H1 (cell line): Measurements from ENCODE around the gene SCNN1B. TPM values are rescaled to one million over a fixed set of nuclear protein-coding genes. Genes with fewer than 3 reads are reported as not detected.
A peak's percentile ranks its signal among the peaks of the same experiment; 100 is the strongest.

ENCODE experiments used
- CTCF ChIA-PET: fragments of 300-600 bp; sonication (Branson Sonifier 250); formaldehyde crosslinking; loops from one replicate; lab custom pipeline; 2021; ENCODE audit not compliant: partially characterized antibody; lab: Charles Lee
- POLR2A ChIA-PET: fragments of 300-600 bp; sonication (Branson Sonifier 250); formaldehyde crosslinking; loops from one replicate; lab custom pipeline; 2021; ENCODE audit warnings: inconsistent platforms; ENCODE audit not compliant: partially characterized antibody; lab: Charles Lee
- DNase-seq, 2 experiments: peaks; one replicate each; pipeline versions ENCODE4 v3.0.0 to v3.0.0-alpha.2; 2010 to 2022; ENCODE audit warnings: low spot score in 2 of 2, low read depth in 1 of 2, mixed read lengths in 1 of 2
- FAIRE-seq: peaks from 2 replicates; lab custom pipeline; 2011; peaks lifted over from hg19 to GRCh38; lab: Jason Lieb, UNC
- H2AFZ ChIP-seq: 2 replicates; pipeline ENCODE4 v1.8.1; 2012; ENCODE audit warnings: low read length, inconsistent platforms
- H2AK5ac ChIP-seq: 2 replicates; pipeline ENCODE4 v1.6.1; 2013; ENCODE audit warnings: low read depth, low read length
- H2BK120ac ChIP-seq: replicated peaks from 2 replicates; pipeline ENCODE3; 2013; ENCODE audit warnings: low read depth, low read length, inconsistent platforms
- H2BK12ac ChIP-seq: 2 replicates; pipeline ENCODE4 v1.6.1; 2013; ENCODE audit warnings: low read depth, low read length
- H2BK15ac ChIP-seq: 2 replicates; pipeline ENCODE4 v1.6.1; 2013; ENCODE audit warnings: low read length
- H2BK20ac ChIP-seq: 2 replicates; pipeline ENCODE4 v1.6.1; 2013; ENCODE audit warnings: low read length
- H2BK5ac ChIP-seq: 2 replicates; pipeline ENCODE4 v1.6.1; 2013; ENCODE audit warnings: low read depth, low read length
- H3K14ac ChIP-seq: 2 replicates; pipeline ENCODE4 v1.6.1; 2013; ENCODE audit warnings: inconsistent platforms; ENCODE audit not compliant: insufficient read length
- H3K18ac ChIP-seq: 2 replicates; pipeline ENCODE4 v1.6.1; 2013; ENCODE audit warnings: low read length; ENCODE audit errors: extremely low read depth
- H3K23ac ChIP-seq: 2 replicates; pipeline ENCODE4 v1.6.1; 2013; ENCODE audit warnings: inconsistent platforms; ENCODE audit not compliant: insufficient read length
- H3K23me2 ChIP-seq: 2 replicates; pipeline ENCODE4 v1.6.1; 2013; ENCODE audit warnings: low read depth, low read length
- H3K27ac ChIP-seq: 2 replicates; pipeline ENCODE4 v1.6.1; 2011; ENCODE audit warnings: low read depth, low read length, inconsistent platforms
- H3K27me3 ChIP-seq, 4 experiments: replicated peaks in 1 of 4; 1 replicate in 1 of 4; 2 replicates in 3 of 4; pipeline versions ENCODE4 v1.6.1 to v1.8.1; 2011 to 2013; ENCODE audit warnings: low read length in 3 of 4, mild to moderate bottlenecking in 3 of 4, inconsistent platforms in 2 of 4, mixed read lengths in 2 of 4, moderate library complexity in 1 of 4; ENCODE audit not compliant: control insufficient read depth in 3 of 4, insufficient read depth in 3 of 4; ENCODE audit errors: extremely low read depth in 1 of 4
- H3K36me3 ChIP-seq, 4 experiments: 2 replicates each; pipeline versions ENCODE4 v1.6.1 to v1.8.1; 2011 to 2013; ENCODE audit warnings: mild to moderate bottlenecking in 4 of 4, low read length in 3 of 4, moderate library complexity in 2 of 4, control low read depth in 1 of 4, inconsistent platforms in 1 of 4; ENCODE audit not compliant: insufficient read depth in 4 of 4, control insufficient read depth in 2 of 4
- H3K4ac ChIP-seq: replicated peaks from 2 replicates; pipeline ENCODE3; 2013; ENCODE audit warnings: low read length, low read depth, mixed read lengths, inconsistent platforms; ENCODE audit not compliant: insufficient read length
- H3K4me1 ChIP-seq, 4 experiments: replicated peaks in 1 of 4; 1 replicate in 1 of 4; 2 replicates in 3 of 4; pipeline versions ENCODE4 v1.6.1 to v1.8.1; 2011 to 2013; ENCODE audit warnings: low read length in 3 of 4, inconsistent platforms in 2 of 4, mixed read lengths in 1 of 4; ENCODE audit not compliant: insufficient read depth in 4 of 4, control insufficient read depth in 3 of 4
- H3K4me2 ChIP-seq, 2 experiments: 2 replicates each; pipeline versions ENCODE4 v1.6.1 to v1.8.1; 2011 to 2013; ENCODE audit warnings: low read depth in 2 of 2, low read length in 2 of 2, control low read depth in 1 of 2, inconsistent platforms in 1 of 2, mild to moderate bottlenecking in 1 of 2; ENCODE audit not compliant: insufficient read depth in 1 of 2
- H3K4me3 ChIP-seq, 4 experiments: fragments of 200-600, 300-600 bp in 1 of 4; sonication (generic), shearing (Covaris generic), sonication (Bioruptor Twin) in 1 of 4; 2 replicates each; pipeline versions ENCODE4 v1.5.1 to v1.8.1; 2011 to 2016; ENCODE audit warnings: low read length in 4 of 4, low read depth in 3 of 4, control low read depth in 2 of 4, inconsistent platforms in 2 of 4, mild to moderate bottlenecking in 2 of 4, mixed read lengths in 1 of 4, moderate library complexity in 1 of 4; ENCODE audit not compliant: insufficient read depth in 2 of 4; ENCODE audit errors: extremely low read depth in 1 of 4
- H3K56ac ChIP-seq: replicated peaks from 2 replicates; pipeline ENCODE3; 2013; ENCODE audit warnings: low read depth, mild to moderate bottlenecking, mixed read lengths, low read length, inconsistent platforms; ENCODE audit not compliant: insufficient read length
- H3K79me1 ChIP-seq: 2 replicates; pipeline ENCODE4 v1.6.1; 2013; ENCODE audit warnings: low read depth, low read length, control low read depth
- H3K79me2 ChIP-seq, 2 experiments: 2 replicates each; pipeline versions ENCODE4 v1.6.1 to v1.8.1; 2012 to 2013; ENCODE audit warnings: low read length in 2 of 2, mild to moderate bottlenecking in 2 of 2, inconsistent platforms in 1 of 2; ENCODE audit not compliant: insufficient read depth in 2 of 2, control insufficient read depth in 1 of 2
- H3K9ac ChIP-seq, 4 experiments: replicated peaks in 1 of 4; 1 replicate in 1 of 4; 2 replicates in 3 of 4; pipeline versions ENCODE4 v1.6.1 to v1.8.1; 2011 to 2013; ENCODE audit warnings: low read depth in 3 of 4, low read length in 3 of 4, control low read depth in 2 of 4, mild to moderate bottlenecking in 2 of 4, moderate library complexity in 2 of 4, inconsistent platforms in 1 of 4; ENCODE audit errors: extremely low read depth in 1 of 4
- H3K9me3 ChIP-seq, 2 experiments: 2 replicates each; pipeline versions ENCODE4 v1.6.1 to v1.8.1; 2012 to 2013; ENCODE audit warnings: mild to moderate bottlenecking in 2 of 2, moderate library complexity in 2 of 2, control low read depth in 1 of 2, inconsistent platforms in 1 of 2, low read depth in 1 of 2, low read length in 1 of 2, mixed read lengths in 1 of 2; ENCODE audit not compliant: insufficient read depth in 2 of 2
- H4K20me1 ChIP-seq, 2 experiments: replicated peaks in 1 of 2; 2 replicates each; pipeline versions ENCODE3 to v1.8.1; 2011 to 2013; ENCODE audit warnings: inconsistent platforms in 2 of 2, low read length in 2 of 2, mild to moderate bottlenecking in 1 of 2; ENCODE audit not compliant: insufficient read depth in 2 of 2, control insufficient read depth in 1 of 2
- H4K5ac ChIP-seq: 2 replicates; pipeline ENCODE4 v1.6.1; 2013; ENCODE audit warnings: low read length, low read depth, mixed read lengths, inconsistent platforms; ENCODE audit not compliant: insufficient read length
- H4K8ac ChIP-seq: 2 replicates; pipeline ENCODE4 v1.8.0; 2013; ENCODE audit warnings: mild to moderate bottlenecking, moderate library complexity, low read length, inconsistent platforms; ENCODE audit not compliant: insufficient read depth; ENCODE audit errors: extremely low read depth
- H4K91ac ChIP-seq: replicated peaks from 2 replicates; pipeline ENCODE3; 2013; ENCODE audit warnings: low read length, mixed read lengths, inconsistent platforms; ENCODE audit not compliant: insufficient read length
- ASH2L ChIP-seq: fragments of 200-600, 300-600 bp; sonication (generic); IDR thresholded peaks from one replicate; pipeline ENCODE4 v1.7.1; 2017; ENCODE audit warnings: low read length
- CHD1 ChIP-seq: IDR thresholded peaks from 2 replicates; pipeline ENCODE4 v1.6.1; 2012; ENCODE audit warnings: low read depth, low read length, improper control_type of control experiment
- GTF2F1 ChIP-seq: IDR thresholded peaks from 2 replicates; pipeline ENCODE4 v1.6.1; 2012; ENCODE audit warnings: low read depth, low read length, improper control_type of control experiment, borderline replicate concordance
- KDM4A ChIP-seq: IDR thresholded peaks from one replicate; pipeline ENCODE4 v1.7.1; 2012; ENCODE audit warnings: low read depth, mild to moderate bottlenecking, moderate library complexity, low read length, inconsistent platforms; ENCODE audit not compliant: severe bottlenecking
- NRF1 ChIP-seq: IDR thresholded peaks from 2 replicates; pipeline ENCODE4 v1.6.1; 2011; ENCODE audit warnings: mild to moderate bottlenecking, low read depth, low read length, improper control_type of control experiment
- PHF8 ChIP-seq: fragments of 200-600 bp; sonication (generic); conservative IDR thresholded peaks from 2 replicates; pipeline ENCODE4 v1.7.1; 2012; ENCODE audit warnings: low read depth, mild to moderate bottlenecking, inconsistent platforms, low read length, moderate library complexity
- POLR2A ChIP-seq, 2 experiments: IDR thresholded peaks; 1 replicate in 1 of 2; 2 replicates in 1 of 2; pipeline ENCODE4 v1.6.1; 2011; ENCODE audit warnings: low read depth in 2 of 2, low read length in 2 of 2, mild to moderate bottlenecking in 2 of 2; ENCODE audit errors: control extremely low read depth in 1 of 2
- RAD21 ChIP-seq, 2 experiments: IDR thresholded peaks in 1 of 2; conservative IDR thresholded peaks in 1 of 2; 2 replicates each; pipeline ENCODE4 v1.6.1; 2011; ENCODE audit warnings: low read depth in 2 of 2, low read length in 2 of 2, improper control_type of control experiment in 1 of 2, inconsistent platforms in 1 of 2, mild to moderate bottlenecking in 1 of 2, moderate library complexity in 1 of 2
- RXRA ChIP-seq: IDR thresholded peaks from 2 replicates; pipeline ENCODE4 v1.6.1; 2011; ENCODE audit warnings: low read depth, mild to moderate bottlenecking, low read length, moderate library complexity; ENCODE audit not compliant: insufficient read depth
- SAP30 ChIP-seq: fragments of 300-600 bp; sonication (generic); IDR thresholded peaks from 2 replicates; pipeline ENCODE4 v1.7.1; 2012; ENCODE audit warnings: low read length, moderate library complexity, mild to moderate bottlenecking, inconsistent platforms; ENCODE audit not compliant: insufficient read depth, insufficient replicate concordance
- TBP ChIP-seq: IDR thresholded peaks from 2 replicates; pipeline ENCODE4 v1.6.1; 2011; ENCODE audit warnings: low read depth, low read length, improper control_type of control experiment
- TCF12 ChIP-seq: IDR thresholded peaks from 2 replicates; pipeline ENCODE4 v1.6.1; 2011; ENCODE audit warnings: low read depth, mild to moderate bottlenecking, low read length
- TEAD4 ChIP-seq: IDR thresholded peaks from 2 replicates; pipeline ENCODE4 v1.6.1; 2012; ENCODE audit warnings: low read depth, low read length, inconsistent platforms, mixed read lengths
- YY1 ChIP-seq: IDR thresholded peaks from 2 replicates; pipeline ENCODE4 v1.6.1; 2011; ENCODE audit warnings: low read depth, mild to moderate bottlenecking, low read length
- ZNF274 ChIP-seq: IDR thresholded peaks from 2 replicates; pipeline ENCODE4 v1.7.0; 2012; ENCODE audit warnings: low read length, borderline replicate concordance; ENCODE audit errors: extremely low read depth
- WGBS, 2 experiments: shearing (Covaris generic) in 1 of 2; methylation state at CpG; one replicate each; pipeline versions ENCODE4 v1.1.6 to v1.1.7; 2013 to 2015; ENCODE audit warnings: low lambda C conversion rate in 2 of 2, mixed read lengths in 2 of 2, inconsistent platforms in 1 of 2, low coverage in 1 of 2, missing lambda C conversion rate in 1 of 2; ENCODE audit not compliant: insufficient replicate concordance in 2 of 2, insufficient coverage in 1 of 2, insufficient read length in 1 of 2; ENCODE audit errors: extremely low coverage in 1 of 2, missing lambda C conversion rate in 1 of 2; 5-methylcytosine and 5-hydroxymethylcytosine counted together
- polyA plus RNA-seq, 7 experiments: library from polyadenylated mRNA; depleted of rRNA in 3 of 7; stranded (reverse) in 5 of 7; unstranded in 2 of 7; fragments of >200 nt in 5 of 7; fragments of 200-250 nt in 2 of 7; gene quantifications; 1 replicate in 5 of 7; 2 replicates in 1 of 7; 4 replicates in 1 of 7; pipeline versions ENCODE4 v1.2.1 to v1.2.3, GENCODE V29; 2011 to 2013; ENCODE audit warnings: missing spikeins in 2 of 7, mixed read lengths in 2 of 7
- total RNA-seq: library from RNA; stranded (reverse); fragmentation: NEBNext Ultra II Directional; extraction: Animal tissue kit (Norgen Biotek cat#: 25700); gene quantifications from 2 replicates; pipeline ENCODE4 v1.2.1, GENCODE V29; 2021

SCNN1B gene
- total and polyA plus RNA-seq, 2 of the 8 experiments (the other 6 are each of a cell fraction or from before 2014, with no cell fraction given) = 0.20 to 0.95 TPM

DNA sequence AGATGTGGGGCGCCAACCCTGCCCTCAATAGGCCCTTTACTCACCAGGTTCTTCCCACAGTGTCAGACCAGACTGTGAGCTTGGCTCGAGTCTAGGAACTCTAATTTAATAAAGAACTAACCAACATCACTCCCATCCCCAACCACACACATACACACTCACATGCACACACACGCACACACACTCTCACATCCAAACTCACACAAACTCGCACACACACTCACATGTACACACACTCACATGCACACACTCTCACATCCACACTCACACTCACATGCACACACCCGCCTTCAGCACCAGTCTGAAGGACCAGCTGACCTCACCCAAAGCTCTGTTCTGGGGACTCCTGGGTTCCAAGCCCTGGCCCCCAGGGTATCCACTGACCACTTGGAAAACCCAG is 87.1 kb downstream of the SCNN1B start:
- H4K91ac ChIP-seq = no peak overlapping the region
- no peak for FAIRE-seq
- no peaks in the 10 kb centered on the region for H3K79me1 ChIP-seq
- H2AK5ac ChIP-seq = peak overlapping the region; percentile 75; the same call in 1 of the 2 replicates
- H3K4me3 ChIP-seq = no peak overlapping the region
- no peak overlapping the region for H3K14ac ChIP-seq
- no peaks in the 10 kb centered on the region for H3K79me2 ChIP-seq
- H3K4me2 ChIP-seq = no peak overlapping the region
- H2BK20ac ChIP-seq = no peak overlapping the region
- H3K23me2 ChIP-seq = peaks cover 6% of the 10 kb centered on the region; the same call in 1 of the 2 replicates
- no peaks in the 10 kb centered on the region for H3K9me3 ChIP-seq
- no peaks in the 10 kb centered on the region for H3K27me3 ChIP-seq
- peaks cover 0 to 3% (median under 1%) of the 10 kb centered on the region in 4 experiments; a peak in 1 of 7 replicates for H3K4me1 ChIP-seq
- no peak overlapping the region; the same call in 1 of the 2 replicates for H3K18ac ChIP-seq
- CTCF ChIA-PET = interaction anchor here (0.9 to 5.4 kb wide), 2 partner anchors 10 to 46 kb away, joined by 3 to 38 read pairs; no protein-coding TSS in a partner anchor
- no peak overlapping the region for H3K4ac ChIP-seq
- H2BK5ac ChIP-seq = no peak overlapping the region
- no peak overlapping the region for H2BK15ac ChIP-seq
- 0 out of 2 replicates have a peak overlapping the region, but pooled peaks have one; percentile 27 for H2BK12ac ChIP-seq
- H4K5ac ChIP-seq = no peak overlapping the region
- POLR2A ChIA-PET = no interaction called here
- WGBS, 2 experiments = 82 to 100% methylated on average over 2 to 5 of the region's 5 CpGs
- no peak for DNase-seq
- H3K23ac ChIP-seq = no peak overlapping the region
- no peak overlapping the region for H3K56ac ChIP-seq
- no peak overlapping the region for H4K8ac ChIP-seq
- H2AFZ ChIP-seq = no peak overlapping the region
- 0 out of 7 replicates have a peak overlapping the region, but pooled peaks of 1 of the 4 experiments have one; percentile 5 for H3K9ac ChIP-seq
- peaks cover 0 to 1% of the 10 kb centered on the region in 2 experiments for H4K20me1 ChIP-seq
- no peak overlapping the region for H2BK120ac ChIP-seq
- H3K27ac ChIP-seq = no peak overlapping the region
- peaks cover 5 to 17% (median 12%) of the 10 kb centered on the region in 4 experiments; a peak in 7 of 8 replicates for H3K36me3 ChIP-seq
- TF ChIP-seq RAD21 (IDR thresholded peaks at IDR 0.05 in 1 of 2, conservative IDR thresholded peaks at IDR 0.05 in 1 of 2; ENCODE audit: low read depth in 2 of 2, low read length in 2 of 2) (no peak), POLR2A (IDR thresholded peaks at IDR 0.05; ENCODE audit: control extremely low read depth in 1 of 2, low read depth in 2 of 2, low read length in 2 of 2) (no peak), TBP (no peak), TEAD4 (no peak), TCF12 (no peak), PHF8 (no peak), ASH2L (no peak), RXRA (no peak), SAP30 (no peak), CHD1 (no peak), GTF2F1 (no peak), ZNF274 (no peak), NRF1 (no peak), KDM4A (no peak), YY1 (no peak)
